HepG2 (cell line): ENCODE data around the gene NAV2. TPM values are rescaled to one million over a fixed set of nuclear protein-coding genes. Genes with fewer than 3 reads are reported as not detected.

ENCODE experiments used
- ATAC-seq: fragments of 200-7000 bp; cut with Tn5 transposase; 3 replicates; pipeline ENCODE4 v1.9.1; 2020; ENCODE audit warnings: mild to moderate bottlenecking, moderate library complexity
- BruUV-seq: library from RNA; stranded (reverse); fragments of 400-500 nt; replicated peaks from 2 replicates; lab custom pipeline; 2021; lab: Mats Ljungman, UMichigan
- CTCF ChIA-PET: fragments of 300-600 bp; formaldehyde crosslinking; extraction: SDS; loops from one replicate; lab custom pipeline; 2021; ENCODE audit warnings: low total read pairs, inconsistent platforms, low intra/inter-chr PET ratio; lab: Yijun Ruan, JAX
- POLR2A ChIA-PET: fragments of 350-600 bp; sonication (Branson Sonifier 250); formaldehyde crosslinking; loops from one replicate; lab custom pipeline; 2020; ENCODE audit warnings: antibody characterized with exemption, inconsistent platforms; lab: Yijun Ruan, JAX
- DNase-seq: peaks from one replicate; pipeline ENCODE4 v3.0.0-alpha.2; 2015; ENCODE audit warnings: low spot score
- FAIRE-seq: peaks from 3 replicates; lab custom pipeline; 2011; peaks lifted over from hg19 to GRCh38; lab: Jason Lieb, UNC
- H2AFZ ChIP-seq: one replicate; pipeline ENCODE4 v1.6.1; 2011; ENCODE audit warnings: low read length, inconsistent platforms
- H3K27ac ChIP-seq: fragments of 300-600 bp; 3 replicates; pipeline ENCODE4 v1.8.0; 2011; ENCODE audit warnings: mixed run types, mild to moderate bottlenecking, mixed read lengths, low read length, inconsistent platforms; ENCODE audit not compliant: insufficient read depth; ENCODE audit errors: extremely low read length
- H3K27me3 ChIP-seq, 2 experiments: fragments of 200-600 bp in 1 of 2; 2 replicates in 1 of 2; 3 replicates in 1 of 2; pipeline versions ENCODE4 v1.6.0 to v1.8.0; 2011; ENCODE audit warnings: low read length in 2 of 2, mild to moderate bottlenecking in 2 of 2, moderate library complexity in 2 of 2, inconsistent platforms in 1 of 2; ENCODE audit not compliant: insufficient read depth in 2 of 2, control insufficient read depth in 1 of 2
- H3K36me3 ChIP-seq, 2 experiments: fragments of 200-600 bp in 1 of 2; replicated peaks in 1 of 2; 2 replicates in 1 of 2; 3 replicates in 1 of 2; pipeline versions ENCODE4 v1.5.1 to v1.8.0; 2011; ENCODE audit warnings: low read length in 2 of 2, inconsistent platforms in 1 of 2; ENCODE audit not compliant: insufficient read depth in 2 of 2, control insufficient read depth in 1 of 2
- H3K4me1 ChIP-seq: 2 replicates; pipeline ENCODE4 v1.5.1; 2012; ENCODE audit warnings: low read length, inconsistent platforms; ENCODE audit not compliant: insufficient read depth
- H3K4me2 ChIP-seq: 2 replicates; pipeline ENCODE4 v1.6.0; 2011; ENCODE audit warnings: low read depth, low read length, inconsistent platforms
- H3K4me3 ChIP-seq, 3 experiments: fragments of 200-600 bp in 1 of 3; sonication (generic), shearing (Covaris generic) in 1 of 3; replicated peaks in 1 of 3; 2 replicates each; pipeline ENCODE4 v1.5.1; 2011 to 2016; ENCODE audit warnings: low read length in 3 of 3, inconsistent platforms in 2 of 3, low read depth in 2 of 3, mild to moderate bottlenecking in 2 of 3, control low read depth in 1 of 3, mixed read lengths in 1 of 3; ENCODE audit not compliant: insufficient read depth in 1 of 3
- H3K79me2 ChIP-seq: one replicate; pipeline ENCODE4 v1.6.1; 2011; ENCODE audit warnings: low read length, inconsistent platforms; ENCODE audit not compliant: insufficient read depth
- H3K9ac ChIP-seq: 2 replicates; pipeline ENCODE4 v1.6.0; 2011; ENCODE audit warnings: mild to moderate bottlenecking, low read depth, low read length, inconsistent platforms; ENCODE audit not compliant: insufficient read depth
- H3K9me3 ChIP-seq: 2 replicates; pipeline ENCODE4 v1.5.1; 2012; ENCODE audit warnings: mild to moderate bottlenecking, low read length
- H4K20me1 ChIP-seq: 2 replicates; pipeline ENCODE4 v1.6.0; 2011; ENCODE audit warnings: inconsistent platforms, mild to moderate bottlenecking, low read length, moderate library complexity; ENCODE audit not compliant: insufficient read depth
- ATF7-NPFF ChIP-seq: sonication (generic); formaldehyde crosslinking; IDR thresholded peaks from 2 replicates; pipeline ENCODE4 v1.8.1; 2023; ENCODE audit warnings: mild to moderate bottlenecking, low read depth, missing genetic modification reagents, moderate library complexity
- BCL6 ChIP-seq: IDR thresholded peaks from 2 replicates; pipeline ENCODE4 v1.6.1; 2016; ENCODE audit warnings: missing genetic modification reagents, missing compliant biosample characterization
- GABPA ChIP-seq, 2 experiments: IDR thresholded peaks; 2 replicates each; pipeline ENCODE4 v1.6.1; 2011 to 2016; ENCODE audit warnings: low read depth in 2 of 2, low read length in 1 of 2, missing biosample characterization in 1 of 2, missing genetic modification characterization in 1 of 2
- KMT2B ChIP-seq: IDR thresholded peaks from 2 replicates; pipeline ENCODE4 v1.6.1; 2016; ENCODE audit warnings: missing genetic modification reagents, missing compliant biosample characterization
- NFIB ChIP-seq: sonication (generic); formaldehyde crosslinking; IDR thresholded peaks from 2 replicates; pipeline ENCODE4 v1.9.0; 2021; ENCODE audit warnings: missing genetic modification reagents, mild to moderate bottlenecking, borderline replicate concordance
- NFIC ChIP-seq: IDR thresholded peaks from 2 replicates; pipeline ENCODE4 v1.6.1; 2012; ENCODE audit warnings: mild to moderate bottlenecking, low read length, inconsistent platforms
- PCBP1 ChIP-seq: fragments of 200-400 bp; formaldehyde crosslinking; IDR thresholded peaks from 2 replicates; pipeline ENCODE4 v1.6.1; 2017; ENCODE audit warnings: mild to moderate bottlenecking, low read depth, low read length, borderline replicate concordance
- SOX6 ChIP-seq, 2 experiments: fragments of 450-650 bp in 1 of 2; sonication (generic) in 1 of 2; formaldehyde crosslinking in 1 of 2; IDR thresholded peaks; 2 replicates each; pipeline versions ENCODE4 v1.4.0 to v1.6.1; 2017 to 2020; ENCODE audit warnings: antibody characterized with exemption in 1 of 2, mild to moderate bottlenecking in 1 of 2, missing genetic modification reagents in 1 of 2
- ZFP41 ChIP-seq: sonication (generic); formaldehyde crosslinking; IDR thresholded peaks from 2 replicates; pipeline ENCODE4 v1.4.0; 2020; ENCODE audit warnings: mild to moderate bottlenecking, missing genetic modification reagents, borderline replicate concordance
- ZNF251 ChIP-seq: sonication (generic); formaldehyde crosslinking; IDR thresholded peaks from 2 replicates; pipeline ENCODE4 v1.9.0; 2021; ENCODE audit warnings: mild to moderate bottlenecking, missing genetic modification reagents
- ZNF260 ChIP-seq: sonication (generic); formaldehyde crosslinking; IDR thresholded peaks from 2 replicates; pipeline ENCODE4 v1.4.0; 2020; ENCODE audit warnings: missing genetic modification reagents, low read depth, mild to moderate bottlenecking, borderline replicate concordance
- WGBS: methylation state at CpG from one replicate; pipeline ENCODE4 v1.1.6; 2017; ENCODE audit warnings: low lambda C conversion rate; 5-methylcytosine and 5-hydroxymethylcytosine counted together
- in situ Hi-C: cut with HindIII; loops from 2 replicates; pipeline ENCODE4 v1.10.0; 2017; ENCODE audit warnings: low pct_unique_long_range_greater_than_20kb; ENCODE audit not compliant: extremely low pct_ligation_motif_present
- intact Hi-C: fragments of 100-400 bp; cut with micrococcal nuclease; formaldehyde crosslinking; loops from one replicate; pipeline ENCODE4 v1.10.0; 2022; ENCODE audit not compliant: unreplicated experiment
- polyA plus RNA-seq, 8 experiments: library from polyadenylated mRNA; depleted of rRNA in 3 of 8; stranded (reverse) in 7 of 8; unstranded in 1 of 8; fragments of >200 nt; fragmentation: Illumina TruSeq in 4 of 8; extraction: Trizol in 4 of 8; gene quantifications; 2 replicates each; pipeline versions ENCODE4 v1.2.1 to v1.2.3, GENCODE V29; 2011 to 2016; ENCODE audit warnings: low read depth in 4 of 8, missing spikeins in 1 of 8, mixed read lengths in 1 of 8; ENCODE audit not compliant: insufficient read depth in 1 of 8
- total RNA-seq, 5 experiments: library from RNA; depleted of rRNA; stranded (reverse); fragments of >200 nt; fragmentation: Illumina TruSeq; extraction: Trizol; gene quantifications; 2 replicates each; pipeline ENCODE4 v1.2.3, GENCODE V29; 2016; ENCODE audit warnings: low read depth in 1 of 5
- TF ChIP-seq, protein P1 (sequence below), 2 experiments: sonication (generic) in 1 of 2; formaldehyde crosslinking in 1 of 2; IDR thresholded peaks; 2 replicates each; pipeline versions ENCODE4 v1.4.0 to v1.6.1; 2016 to 2020; ENCODE audit warnings: borderline replicate concordance in 1 of 2, low read depth in 1 of 2, mild to moderate bottlenecking in 1 of 2, missing genetic modification reagents in 1 of 2

The NAV2 gene
- total and polyA plus RNA-seq, 2 of the 13 experiments (the other 11 are each of a cell fraction or from before 2014, with no cell fraction given), result 9.3 to 34.6 TPM

DNA sequence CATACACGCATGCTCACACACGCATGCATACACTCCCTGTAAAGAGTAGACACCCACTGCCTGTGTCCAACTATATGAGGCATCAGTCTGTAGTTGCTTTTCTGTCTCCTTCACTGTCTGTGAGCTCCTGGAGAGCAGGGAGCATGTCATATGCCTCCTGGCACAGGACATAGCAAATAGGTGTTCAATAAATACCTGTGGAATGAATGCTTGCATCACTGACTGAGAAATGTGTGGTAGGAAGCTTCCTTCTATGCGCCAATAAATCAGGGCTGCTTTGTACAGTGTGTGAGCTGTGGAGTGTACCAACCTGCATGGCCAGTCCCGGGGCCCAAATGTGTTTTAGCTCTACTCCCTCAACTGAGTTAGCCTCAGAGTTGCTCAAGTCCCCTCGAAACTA lies 37.2 kb upstream of the NAV2 start (continued):
- no peak for TF ChIP-seq GABPA (IDR thresholded peaks at IDR 0.05; ENCODE audit: low read depth, low read length)
- TF ChIP-seq GABPA (CRISPR knock-in tag; IDR thresholded peaks at IDR 0.05; ENCODE audit: low read depth), result no peak
- no peak for TF ChIP-seq NFIC
- TF ChIP-seq PCBP1, result no peak

DNA sequence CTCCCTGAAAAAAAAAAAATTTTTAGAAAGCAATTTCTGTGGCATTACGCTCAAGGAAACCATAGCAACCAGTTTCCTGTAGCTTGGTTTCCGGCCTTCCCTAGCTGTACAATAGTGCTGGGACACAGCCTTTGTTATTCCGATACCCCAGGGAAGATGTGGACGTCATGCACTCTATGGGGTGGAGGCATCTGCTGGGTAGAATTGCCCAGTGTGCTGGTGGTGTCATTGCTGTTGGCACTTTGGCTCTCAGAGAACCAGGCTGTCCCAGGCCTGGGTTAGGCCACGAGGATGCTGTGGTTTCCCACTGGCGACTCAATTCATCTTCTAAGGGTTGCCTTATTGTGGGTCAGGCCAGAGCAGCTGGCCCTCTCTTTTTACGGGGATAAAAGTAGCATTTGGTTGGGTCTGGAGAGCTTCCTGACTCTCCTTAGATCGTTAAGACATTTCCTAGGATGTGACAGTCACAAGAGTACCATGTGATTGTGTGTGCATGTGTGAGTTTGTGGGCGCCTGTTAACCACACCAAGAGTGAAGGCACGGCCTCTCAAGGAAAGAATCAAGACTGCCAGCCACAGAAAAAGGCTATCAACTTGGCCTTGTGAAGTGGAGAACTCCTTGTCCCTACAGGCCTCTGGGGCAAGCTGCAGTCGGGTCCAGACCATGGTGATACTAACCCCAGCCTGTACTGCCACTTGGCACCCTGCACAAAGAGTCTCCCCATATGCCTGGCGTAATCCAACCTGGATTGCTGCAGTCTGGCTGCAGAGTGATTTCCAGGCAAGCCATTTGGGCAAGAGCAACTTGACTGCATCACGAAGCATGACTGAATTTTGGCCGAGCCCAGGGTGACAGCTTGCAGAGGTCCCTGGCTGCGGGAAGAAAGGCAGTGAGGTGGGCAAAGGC lies 35.9 kb upstream of the NAV2 start:
- no peak for FAIRE-seq
- Histone ChIP-seq H3K4me3 (no peak overlapping the region), H3K79me2 (no peaks in the 10 kb centered on the region), H3K4me1 (no peaks in the 10 kb centered on the region), H3K9me3 (no peaks in the 10 kb centered on the region), H2AFZ (no peak overlapping the region), H3K27me3 (peaks cover 0 to 39% of the 10 kb centered on the region in 2 experiments), H4K20me1 (no peaks in the 10 kb centered on the region), H3K9ac (no peak overlapping the region), H3K27ac (no peak overlapping the region), H3K4me2 (no peak overlapping the region), H3K36me3 (no peaks in the 10 kb centered on the region)
- no peak for DNase-seq
- CTCF ChIA-PET, result no interaction called here
- POLR2A ChIA-PET, result no interaction called here
- WGBS, result 22% methylated on average over 7 of the region's 15 CpGs
- intact Hi-C loops, result no loop called here
- TF ChIP-seq, protein P1, sequence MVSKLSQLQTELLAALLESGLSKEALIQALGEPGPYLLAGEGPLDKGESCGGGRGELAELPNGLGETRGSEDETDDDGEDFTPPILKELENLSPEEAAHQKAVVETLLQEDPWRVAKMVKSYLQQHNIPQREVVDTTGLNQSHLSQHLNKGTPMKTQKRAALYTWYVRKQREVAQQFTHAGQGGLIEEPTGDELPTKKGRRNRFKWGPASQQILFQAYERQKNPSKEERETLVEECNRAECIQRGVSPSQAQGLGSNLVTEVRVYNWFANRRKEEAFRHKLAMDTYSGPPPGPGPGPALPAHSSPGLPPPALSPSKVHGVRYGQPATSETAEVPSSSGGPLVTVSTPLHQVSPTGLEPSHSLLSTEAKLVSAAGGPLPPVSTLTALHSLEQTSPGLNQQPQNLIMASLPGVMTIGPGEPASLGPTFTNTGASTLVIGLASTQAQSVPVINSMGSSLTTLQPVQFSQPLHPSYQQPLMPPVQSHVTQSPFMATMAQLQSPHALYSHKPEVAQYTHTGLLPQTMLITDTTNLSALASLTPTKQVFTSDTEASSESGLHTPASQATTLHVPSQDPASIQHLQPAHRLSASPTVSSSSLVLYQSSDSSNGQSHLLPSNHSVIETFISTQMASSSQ (IDR thresholded peaks at IDR 0.05; ENCODE audit: low read depth), result no peak
- TF ChIP-seq, protein P1 (CRISPR knock-in tag; IDR thresholded peaks at IDR 0.05; ENCODE audit: borderline replicate concordance), result no peak
- TF ChIP-seq ZFP41 (CRISPR knock-in tag) (no peak), BCL6 (CRISPR knock-in tag) (no peak), SOX6 (IDR thresholded peaks at IDR 0.05) (no peak), SOX6 (CRISPR knock-in tag; IDR thresholded peaks at IDR 0.05) (no peak), ATF7-NPFF (CRISPR knock-in tag) (no peak), ZNF251 (CRISPR knock-in tag) (no peak), NFIB (CRISPR knock-in tag) (no peak), KMT2B (CRISPR knock-in tag) (no peak), ZNF260 (no peak)
- BruUV-seq, result no TSS peak
- ATAC-seq, result no peak
- in situ Hi-C loops, result no loop called here
